H9 (cell line): ENCODE measurements around the gene RPL10A. TPM values are rescaled to one million over a fixed set of nuclear protein-coding genes. Genes with fewer than 3 reads are reported as not detected.

Source experiments
- DNase-seq: peaks from one replicate; pipeline ENCODE4 v3.0.0-alpha.2; 2017
- H2AFZ ChIP-seq: one replicate; pipeline ENCODE4 v1.6.1; 2013; ENCODE audit warnings: mild to moderate bottlenecking, low read length, control low read depth, moderate library complexity
- H2AK5ac ChIP-seq: 2 replicates; pipeline ENCODE4 v1.6.1; 2013; ENCODE audit warnings: low read length, control low read depth, mixed read lengths; ENCODE audit not compliant: insufficient read length
- H2BK120ac ChIP-seq: one replicate; pipeline ENCODE4 v1.6.1; 2013; ENCODE audit warnings: low read depth, mild to moderate bottlenecking, low read length, control low read depth, inconsistent platforms; ENCODE audit not compliant: poor library complexity, severe bottlenecking
- H2BK12ac ChIP-seq: 2 replicates; pipeline ENCODE4 v1.6.1; 2013; ENCODE audit warnings: low read length, control low read depth, mixed read lengths, low read depth; ENCODE audit not compliant: insufficient read length
- H2BK15ac ChIP-seq: 2 replicates; pipeline ENCODE4 v1.6.1; 2013; ENCODE audit warnings: low read depth, low read length, control low read depth
- H2BK20ac ChIP-seq: one replicate; pipeline ENCODE4 v1.6.1; 2013; ENCODE audit warnings: low read depth, mild to moderate bottlenecking, low read length, control low read depth, inconsistent platforms; ENCODE audit not compliant: poor library complexity, severe bottlenecking
- H2BK5ac ChIP-seq: 2 replicates; pipeline ENCODE4 v1.6.1; 2013; ENCODE audit warnings: low read length, control low read depth, mixed read lengths; ENCODE audit not compliant: insufficient read length
- H3K14ac ChIP-seq: 2 replicates; pipeline ENCODE4 v1.6.1; 2013; ENCODE audit warnings: low read length, control low read depth; ENCODE audit not compliant: insufficient read depth
- H3K18ac ChIP-seq: 2 replicates; pipeline ENCODE4 v1.6.1; 2013; ENCODE audit warnings: low read depth, mild to moderate bottlenecking, mixed read lengths, low read length, control low read depth; ENCODE audit not compliant: insufficient read length
- H3K23ac ChIP-seq: 2 replicates; pipeline ENCODE4 v1.6.1; 2013; ENCODE audit warnings: low read length, control low read depth, mixed read lengths, low read depth; ENCODE audit not compliant: insufficient read length
- H3K23me2 ChIP-seq: 2 replicates; pipeline ENCODE4 v1.6.1; 2013; ENCODE audit warnings: low read depth, mild to moderate bottlenecking, mixed read lengths, low read length, control low read depth; ENCODE audit not compliant: insufficient read length, poor library complexity, severe bottlenecking
- H3K27ac ChIP-seq: 2 replicates; pipeline ENCODE4 v1.5.1; 2013; ENCODE audit warnings: low read length, control low read depth, mixed read lengths, low read depth; ENCODE audit not compliant: insufficient read length
- H3K27me3 ChIP-seq: 2 replicates; pipeline ENCODE4 v1.6.1; 2013; ENCODE audit warnings: low read length, control low read depth, inconsistent platforms; ENCODE audit not compliant: insufficient read depth
- H3K4ac ChIP-seq: 2 replicates; pipeline ENCODE4 v1.6.1; 2013; ENCODE audit warnings: low read depth, mild to moderate bottlenecking, control low read depth, inconsistent platforms, low read length, moderate library complexity
- H3K4me1 ChIP-seq: 2 replicates; pipeline ENCODE4 v1.6.1; 2013; ENCODE audit warnings: low read length, control low read depth, inconsistent platforms; ENCODE audit not compliant: insufficient read depth
- H3K4me2 ChIP-seq: 2 replicates; pipeline ENCODE4 v1.6.1; 2013; ENCODE audit warnings: low read length, control low read depth, mixed read lengths; ENCODE audit not compliant: insufficient read length, insufficient read depth
- H3K56ac ChIP-seq: 2 replicates; pipeline ENCODE4 v1.6.1; 2013; ENCODE audit warnings: low read depth, mild to moderate bottlenecking, mixed read lengths, low read length, control low read depth; ENCODE audit not compliant: insufficient read length
- H3K79me1 ChIP-seq: 2 replicates; pipeline ENCODE4 v1.6.1; 2013; ENCODE audit warnings: low read depth, mild to moderate bottlenecking, moderate library complexity, low read length, control low read depth, inconsistent platforms; ENCODE audit not compliant: insufficient read depth, poor library complexity, severe bottlenecking
- H3K79me2 ChIP-seq: 2 replicates; pipeline ENCODE4 v1.6.1; 2013; ENCODE audit warnings: low read length, control low read depth, inconsistent platforms; ENCODE audit not compliant: insufficient read depth
- H3K9ac ChIP-seq: 2 replicates; pipeline ENCODE4 v1.6.1; 2013; ENCODE audit warnings: low read length, control low read depth, mixed read lengths; ENCODE audit not compliant: insufficient read length; ENCODE audit errors: extremely low read depth
- H3K9me3 ChIP-seq: one replicate; pipeline ENCODE4 v1.6.1; 2013; ENCODE audit warnings: low read depth, low read length, inconsistent platforms; ENCODE audit not compliant: control insufficient read depth
- H3T11ph ChIP-seq: one replicate; pipeline ENCODE4 v1.6.1; 2013; ENCODE audit warnings: mild to moderate bottlenecking, low read length, control low read depth, inconsistent platforms
- H4K20me1 ChIP-seq: one replicate; pipeline ENCODE4 v1.6.1; 2013; ENCODE audit not compliant: control insufficient read depth, insufficient read length, insufficient read depth
- H4K5ac ChIP-seq: 2 replicates; pipeline ENCODE4 v1.6.1; 2013; ENCODE audit warnings: low read depth, mild to moderate bottlenecking, mixed read lengths, low read length, control low read depth; ENCODE audit not compliant: insufficient read length
- H4K8ac ChIP-seq: replicated peaks from 2 replicates; pipeline ENCODE4 v1.6.1; 2013; ENCODE audit warnings: low read length, control low read depth, mixed read lengths, low read depth; ENCODE audit not compliant: insufficient read length
- H4K91ac ChIP-seq: 2 replicates; pipeline ENCODE4 v1.6.1; 2013; ENCODE audit warnings: low read depth, mild to moderate bottlenecking, moderate library complexity, mixed read lengths, low read length, control low read depth; ENCODE audit not compliant: insufficient read length
- H3K27ac Mint-ChIP-seq, 3 experiments: 2 replicates in 2 of 3; 3 replicates in 1 of 3; pipeline ENCODE4 v1.8.0; 2020 to 2021; ENCODE audit warnings: mixed read lengths in 3 of 3, mild to moderate bottlenecking in 1 of 3, moderate library complexity in 1 of 3
- H3K27me3 Mint-ChIP-seq: 2 replicates; pipeline ENCODE4 v1.8.0; 2021; ENCODE audit warnings: low read depth, mild to moderate bottlenecking, moderate library complexity, mixed read lengths
- H3K36me3 Mint-ChIP-seq, 3 experiments: 2 replicates in 2 of 3; 3 replicates in 1 of 3; pipeline ENCODE4 v1.8.0; 2020 to 2021; ENCODE audit warnings: low read depth in 3 of 3, mixed read lengths in 3 of 3; ENCODE audit not compliant: insufficient read depth in 1 of 3
- H3K4me1 Mint-ChIP-seq, 2 experiments: 2 replicates each; pipeline ENCODE4 v1.8.0; 2020; ENCODE audit warnings: mixed read lengths in 2 of 2
- H3K4me3 Mint-ChIP-seq, 2 experiments: 2 replicates in 1 of 2; 3 replicates in 1 of 2; pipeline ENCODE4 v1.8.0; 2020 to 2021; ENCODE audit warnings: mild to moderate bottlenecking in 2 of 2, mixed read lengths in 2 of 2, moderate library complexity in 1 of 2
- H3K9me3 Mint-ChIP-seq, 2 experiments: 2 replicates in 1 of 2; 3 replicates in 1 of 2; pipeline ENCODE4 v1.8.0; 2020; ENCODE audit warnings: mild to moderate bottlenecking in 2 of 2, mixed read lengths in 2 of 2, moderate library complexity in 1 of 2
- WGBS: extraction: QIAGEN DNeasy Blood & Tissue Kit; methylation state at CpG from one replicate; pipeline ENCODE4 v1.1.7; 2013; ENCODE audit warnings: missing lambda C conversion rate, low lambda C conversion rate, mixed read lengths; ENCODE audit not compliant: insufficient read length; ENCODE audit errors: extremely low coverage; 5-methylcytosine and 5-hydroxymethylcytosine counted together
- total RNA-seq: library from RNA; stranded (reverse); gene quantifications from 2 replicates; pipeline ENCODE4 v1.2.1, GENCODE V29; 2021
- TF ChIP-seq, protein P1 (sequence below): fragments of 200-600 bp; sonication (generic); conservative IDR thresholded peaks from 3 replicates; pipeline ENCODE4 v1.8.0; 2021; ENCODE audit warnings: antibody characterized with exemption, mild to moderate bottlenecking

The RPL10A gene
- total RNA-seq, 1 experiment from 2014 or later, result 1,830 TPM

DNA sequence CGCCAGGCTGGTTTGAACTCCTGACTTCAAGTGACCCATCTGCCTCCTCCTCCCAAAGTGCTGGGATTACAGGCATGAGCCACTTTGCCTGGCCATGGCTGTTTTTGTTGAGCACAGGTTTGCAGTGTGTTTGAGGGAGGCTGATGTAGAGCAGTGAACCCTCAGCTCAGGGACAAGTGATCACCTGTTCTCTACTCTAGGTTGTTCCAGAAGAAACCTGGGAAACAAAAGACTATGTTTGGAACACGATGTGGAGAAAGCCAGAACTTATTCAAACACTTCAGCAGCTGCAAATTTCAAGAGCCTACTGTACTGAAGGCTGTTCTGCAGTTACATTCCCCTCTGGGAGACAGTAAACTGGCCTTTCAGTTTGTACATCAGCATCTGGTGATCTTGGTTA, 39.8 kb downstream of the RPL10A start:
- H2BK20ac ChIP-seq, result no peak overlapping the region
- no peak overlapping the region for H2BK12ac ChIP-seq
- H3K79me1 ChIP-seq, result no peaks in the 10 kb centered on the region
- no peak overlapping the region for H3K4ac ChIP-seq
- no peak overlapping the region for H3K56ac ChIP-seq
- no peak for DNase-seq
- H3K4me2 ChIP-seq, result no peak overlapping the region
- no peak overlapping the region for H3K14ac ChIP-seq
- no peak overlapping the region for H2BK5ac ChIP-seq
- H3K18ac ChIP-seq, result no peak overlapping the region
- H3K9me3 Mint-ChIP-seq, result no peaks in the 10 kb centered on the region
- no peak overlapping the region for H3K9ac ChIP-seq
- H4K20me1 ChIP-seq, result no peaks in the 10 kb centered on the region
- no CpG with 5 or more reads among the region's 2 CpGs for WGBS
- no peak overlapping the region for H3K23ac ChIP-seq
- H3K4me1 Mint-ChIP-seq, result peaks cover 35 to 63% of the 10 kb centered on the region in 2 experiments
- H3K27me3 ChIP-seq, result no peaks in the 10 kb centered on the region; the same call in 1 of the 2 replicates
- TF ChIP-seq, protein P1, sequence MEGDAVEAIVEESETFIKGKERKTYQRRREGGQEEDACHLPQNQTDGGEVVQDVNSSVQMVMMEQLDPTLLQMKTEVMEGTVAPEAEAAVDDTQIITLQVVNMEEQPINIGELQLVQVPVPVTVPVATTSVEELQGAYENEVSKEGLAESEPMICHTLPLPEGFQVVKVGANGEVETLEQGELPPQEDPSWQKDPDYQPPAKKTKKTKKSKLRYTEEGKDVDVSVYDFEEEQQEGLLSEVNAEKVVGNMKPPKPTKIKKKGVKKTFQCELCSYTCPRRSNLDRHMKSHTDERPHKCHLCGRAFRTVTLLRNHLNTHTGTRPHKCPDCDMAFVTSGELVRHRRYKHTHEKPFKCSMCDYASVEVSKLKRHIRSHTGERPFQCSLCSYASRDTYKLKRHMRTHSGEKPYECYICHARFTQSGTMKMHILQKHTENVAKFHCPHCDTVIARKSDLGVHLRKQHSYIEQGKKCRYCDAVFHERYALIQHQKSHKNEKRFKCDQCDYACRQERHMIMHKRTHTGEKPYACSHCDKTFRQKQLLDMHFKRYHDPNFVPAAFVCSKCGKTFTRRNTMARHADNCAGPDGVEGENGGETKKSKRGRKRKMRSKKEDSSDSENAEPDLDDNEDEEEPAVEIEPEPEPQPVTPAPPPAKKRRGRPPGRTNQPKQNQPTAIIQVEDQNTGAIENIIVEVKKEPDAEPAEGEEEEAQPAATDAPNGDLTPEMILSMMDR, result no peak
- no peak overlapping the region for H3T11ph ChIP-seq
- H3K36me3 Mint-ChIP-seq, result no peaks in the 10 kb centered on the region
- H4K91ac ChIP-seq, result no peak overlapping the region
- peaks cover 24% of the 10 kb centered on the region for H3K27me3 Mint-ChIP-seq
- H3K79me2 ChIP-seq, result no peaks in the 10 kb centered on the region
- peaks cover 3% of the 10 kb centered on the region for H3K23me2 ChIP-seq
- peaks cover 8% of the 10 kb centered on the region; the same call in 1 of the 2 replicates for H3K4me1 ChIP-seq
- no peak overlapping the region for H2BK15ac ChIP-seq
- H4K8ac ChIP-seq, result no peak overlapping the region
- no peak overlapping the region for H2AK5ac ChIP-seq
- no peak overlapping the region for H4K5ac ChIP-seq
- no peak overlapping the region for H2AFZ ChIP-seq
- H3K27ac Mint-ChIP-seq, result no peak overlapping the region
- H2BK120ac ChIP-seq, result no peak overlapping the region
- no peak overlapping the region for H3K27ac ChIP-seq
- H3K9me3 ChIP-seq, result no peaks in the 10 kb centered on the region
- no peak overlapping the region; a peak in 1 of 5 replicates for H3K4me3 Mint-ChIP-seq
